H9 (cell line): ENCODE measurements around the gene SEC22A. TPM values are rescaled to one million over a fixed set of nuclear protein-coding genes. Genes with fewer than 3 reads are reported as not detected.

Experiments used
- DNase-seq: peaks from one replicate; pipeline ENCODE4 v3.0.0-alpha.2; 2017
- H2AFZ ChIP-seq: one replicate; pipeline ENCODE4 v1.6.1; 2013; ENCODE audit warnings: mild to moderate bottlenecking, low read length, control low read depth, moderate library complexity
- H2AK5ac ChIP-seq: 2 replicates; pipeline ENCODE4 v1.6.1; 2013; ENCODE audit warnings: low read length, control low read depth, mixed read lengths; ENCODE audit not compliant: insufficient read length
- H2BK120ac ChIP-seq: one replicate; pipeline ENCODE4 v1.6.1; 2013; ENCODE audit warnings: low read depth, mild to moderate bottlenecking, low read length, control low read depth, inconsistent platforms; ENCODE audit not compliant: poor library complexity, severe bottlenecking
- H2BK12ac ChIP-seq: 2 replicates; pipeline ENCODE4 v1.6.1; 2013; ENCODE audit warnings: low read length, control low read depth, mixed read lengths, low read depth; ENCODE audit not compliant: insufficient read length
- H2BK15ac ChIP-seq: 2 replicates; pipeline ENCODE4 v1.6.1; 2013; ENCODE audit warnings: low read depth, low read length, control low read depth
- H2BK20ac ChIP-seq: one replicate; pipeline ENCODE4 v1.6.1; 2013; ENCODE audit warnings: low read depth, mild to moderate bottlenecking, low read length, control low read depth, inconsistent platforms; ENCODE audit not compliant: poor library complexity, severe bottlenecking
- H2BK5ac ChIP-seq: 2 replicates; pipeline ENCODE4 v1.6.1; 2013; ENCODE audit warnings: low read length, control low read depth, mixed read lengths; ENCODE audit not compliant: insufficient read length
- H3K14ac ChIP-seq: 2 replicates; pipeline ENCODE4 v1.6.1; 2013; ENCODE audit warnings: low read length, control low read depth; ENCODE audit not compliant: insufficient read depth
- H3K18ac ChIP-seq: 2 replicates; pipeline ENCODE4 v1.6.1; 2013; ENCODE audit warnings: low read depth, mild to moderate bottlenecking, mixed read lengths, low read length, control low read depth; ENCODE audit not compliant: insufficient read length
- H3K23ac ChIP-seq: 2 replicates; pipeline ENCODE4 v1.6.1; 2013; ENCODE audit warnings: low read length, control low read depth, mixed read lengths, low read depth; ENCODE audit not compliant: insufficient read length
- H3K23me2 ChIP-seq: 2 replicates; pipeline ENCODE4 v1.6.1; 2013; ENCODE audit warnings: low read depth, mild to moderate bottlenecking, mixed read lengths, low read length, control low read depth; ENCODE audit not compliant: insufficient read length, poor library complexity, severe bottlenecking
- H3K27ac ChIP-seq: 2 replicates; pipeline ENCODE4 v1.5.1; 2013; ENCODE audit warnings: low read length, control low read depth, mixed read lengths, low read depth; ENCODE audit not compliant: insufficient read length
- H3K27me3 ChIP-seq: 2 replicates; pipeline ENCODE4 v1.6.1; 2013; ENCODE audit warnings: low read length, control low read depth, inconsistent platforms; ENCODE audit not compliant: insufficient read depth
- H3K4ac ChIP-seq: 2 replicates; pipeline ENCODE4 v1.6.1; 2013; ENCODE audit warnings: low read depth, mild to moderate bottlenecking, control low read depth, inconsistent platforms, low read length, moderate library complexity
- H3K4me1 ChIP-seq: 2 replicates; pipeline ENCODE4 v1.6.1; 2013; ENCODE audit warnings: low read length, control low read depth, inconsistent platforms; ENCODE audit not compliant: insufficient read depth
- H3K4me2 ChIP-seq: 2 replicates; pipeline ENCODE4 v1.6.1; 2013; ENCODE audit warnings: low read length, control low read depth, mixed read lengths; ENCODE audit not compliant: insufficient read length, insufficient read depth
- H3K56ac ChIP-seq: 2 replicates; pipeline ENCODE4 v1.6.1; 2013; ENCODE audit warnings: low read depth, mild to moderate bottlenecking, mixed read lengths, low read length, control low read depth; ENCODE audit not compliant: insufficient read length
- H3K79me1 ChIP-seq: 2 replicates; pipeline ENCODE4 v1.6.1; 2013; ENCODE audit warnings: low read depth, mild to moderate bottlenecking, moderate library complexity, low read length, control low read depth, inconsistent platforms; ENCODE audit not compliant: insufficient read depth, poor library complexity, severe bottlenecking
- H3K79me2 ChIP-seq: 2 replicates; pipeline ENCODE4 v1.6.1; 2013; ENCODE audit warnings: low read length, control low read depth, inconsistent platforms; ENCODE audit not compliant: insufficient read depth
- H3K9ac ChIP-seq: 2 replicates; pipeline ENCODE4 v1.6.1; 2013; ENCODE audit warnings: low read length, control low read depth, mixed read lengths; ENCODE audit not compliant: insufficient read length; ENCODE audit errors: extremely low read depth
- H3K9me3 ChIP-seq: one replicate; pipeline ENCODE4 v1.6.1; 2013; ENCODE audit warnings: low read depth, low read length, inconsistent platforms; ENCODE audit not compliant: control insufficient read depth
- H3T11ph ChIP-seq: one replicate; pipeline ENCODE4 v1.6.1; 2013; ENCODE audit warnings: mild to moderate bottlenecking, low read length, control low read depth, inconsistent platforms
- H4K20me1 ChIP-seq: one replicate; pipeline ENCODE4 v1.6.1; 2013; ENCODE audit not compliant: control insufficient read depth, insufficient read length, insufficient read depth
- H4K5ac ChIP-seq: 2 replicates; pipeline ENCODE4 v1.6.1; 2013; ENCODE audit warnings: low read depth, mild to moderate bottlenecking, mixed read lengths, low read length, control low read depth; ENCODE audit not compliant: insufficient read length
- H4K8ac ChIP-seq: replicated peaks from 2 replicates; pipeline ENCODE4 v1.6.1; 2013; ENCODE audit warnings: low read length, control low read depth, mixed read lengths, low read depth; ENCODE audit not compliant: insufficient read length
- H4K91ac ChIP-seq: 2 replicates; pipeline ENCODE4 v1.6.1; 2013; ENCODE audit warnings: low read depth, mild to moderate bottlenecking, moderate library complexity, mixed read lengths, low read length, control low read depth; ENCODE audit not compliant: insufficient read length
- H3K27ac Mint-ChIP-seq, 3 experiments: 2 replicates in 2 of 3; 3 replicates in 1 of 3; pipeline ENCODE4 v1.8.0; 2020 to 2021; ENCODE audit warnings: mixed read lengths in 3 of 3, mild to moderate bottlenecking in 1 of 3, moderate library complexity in 1 of 3
- H3K27me3 Mint-ChIP-seq: 2 replicates; pipeline ENCODE4 v1.8.0; 2021; ENCODE audit warnings: low read depth, mild to moderate bottlenecking, moderate library complexity, mixed read lengths
- H3K36me3 Mint-ChIP-seq, 3 experiments: 2 replicates in 2 of 3; 3 replicates in 1 of 3; pipeline ENCODE4 v1.8.0; 2020 to 2021; ENCODE audit warnings: low read depth in 3 of 3, mixed read lengths in 3 of 3; ENCODE audit not compliant: insufficient read depth in 1 of 3
- H3K4me1 Mint-ChIP-seq, 2 experiments: 2 replicates each; pipeline ENCODE4 v1.8.0; 2020; ENCODE audit warnings: mixed read lengths in 2 of 2
- H3K4me3 Mint-ChIP-seq, 2 experiments: 2 replicates in 1 of 2; 3 replicates in 1 of 2; pipeline ENCODE4 v1.8.0; 2020 to 2021; ENCODE audit warnings: mild to moderate bottlenecking in 2 of 2, mixed read lengths in 2 of 2, moderate library complexity in 1 of 2
- H3K9me3 Mint-ChIP-seq, 2 experiments: 2 replicates in 1 of 2; 3 replicates in 1 of 2; pipeline ENCODE4 v1.8.0; 2020; ENCODE audit warnings: mild to moderate bottlenecking in 2 of 2, mixed read lengths in 2 of 2, moderate library complexity in 1 of 2
- WGBS: extraction: QIAGEN DNeasy Blood & Tissue Kit; methylation state at CpG from one replicate; pipeline ENCODE4 v1.1.7; 2013; ENCODE audit warnings: missing lambda C conversion rate, low lambda C conversion rate, mixed read lengths; ENCODE audit not compliant: insufficient read length; ENCODE audit errors: extremely low coverage; 5-methylcytosine and 5-hydroxymethylcytosine counted together
- total RNA-seq: library from RNA; stranded (reverse); gene quantifications from 2 replicates; pipeline ENCODE4 v1.2.1, GENCODE V29; 2021
- TF ChIP-seq, protein P1 (sequence below): fragments of 200-600 bp; sonication (generic); conservative IDR thresholded peaks from 3 replicates; pipeline ENCODE4 v1.8.0; 2021; ENCODE audit warnings: antibody characterized with exemption, mild to moderate bottlenecking

Gene SEC22A
- total RNA-seq, 1 experiment from 2014 or later, result 9.9 TPM

DNA sequence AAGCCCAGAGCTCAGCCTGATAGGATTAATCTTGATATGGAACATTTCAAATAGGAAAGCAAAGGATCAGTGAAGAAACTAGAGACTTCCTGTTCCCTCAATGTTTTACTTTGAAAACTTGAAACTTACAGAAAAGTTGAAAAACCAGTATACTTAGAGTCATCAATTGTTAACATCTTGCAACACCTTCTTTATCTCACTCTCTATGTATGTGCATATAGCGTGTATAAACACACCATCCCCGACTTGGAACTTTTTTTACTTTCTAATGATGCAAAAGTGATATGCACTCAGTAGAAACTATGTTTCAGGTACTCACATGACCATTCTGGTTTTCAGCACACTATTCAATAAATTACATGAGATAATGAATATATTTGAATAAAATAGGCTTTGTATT lies 60.5 kb downstream of the SEC22A start:
- Histone ChIP-seq H2AFZ (no peak overlapping the region), H2AK5ac (no peak overlapping the region), H3K9ac (no peak overlapping the region), H2BK12ac (no peak overlapping the region), H3K27me3 (no peaks in the 10 kb centered on the region), H3K14ac (no peak overlapping the region), H4K8ac (no peak overlapping the region), H2BK5ac (no peak overlapping the region), H3K4me1 (no peaks in the 10 kb centered on the region; the same call in 1 of the 2 replicates), H3K4ac (no peak overlapping the region), H3T11ph (no peak overlapping the region), H3K56ac (no peak overlapping the region), H3K9me3 (no peaks in the 10 kb centered on the region), H3K23me2 (no peaks in the 10 kb centered on the region), H3K79me1 (no peaks in the 10 kb centered on the region), H3K27ac (no peak overlapping the region), H2BK120ac (no peak overlapping the region), H4K5ac (no peak overlapping the region), H3K79me2 (no peaks in the 10 kb centered on the region), H4K91ac (no peak overlapping the region), H4K20me1 (no peaks in the 10 kb centered on the region), H3K18ac (no peak overlapping the region), H2BK15ac (no peak overlapping the region), H2BK20ac (no peak overlapping the region), H3K4me2 (no peak overlapping the region), H3K23ac (no peak overlapping the region)
- DNase-seq, result no peak
- no peak overlapping the region for H3K4me3 Mint-ChIP-seq
- no peaks in the 10 kb centered on the region; a peak in 1 of 5 replicates for H3K9me3 Mint-ChIP-seq
- H3K27ac Mint-ChIP-seq, result no peak overlapping the region
- TF ChIP-seq, protein P1, sequence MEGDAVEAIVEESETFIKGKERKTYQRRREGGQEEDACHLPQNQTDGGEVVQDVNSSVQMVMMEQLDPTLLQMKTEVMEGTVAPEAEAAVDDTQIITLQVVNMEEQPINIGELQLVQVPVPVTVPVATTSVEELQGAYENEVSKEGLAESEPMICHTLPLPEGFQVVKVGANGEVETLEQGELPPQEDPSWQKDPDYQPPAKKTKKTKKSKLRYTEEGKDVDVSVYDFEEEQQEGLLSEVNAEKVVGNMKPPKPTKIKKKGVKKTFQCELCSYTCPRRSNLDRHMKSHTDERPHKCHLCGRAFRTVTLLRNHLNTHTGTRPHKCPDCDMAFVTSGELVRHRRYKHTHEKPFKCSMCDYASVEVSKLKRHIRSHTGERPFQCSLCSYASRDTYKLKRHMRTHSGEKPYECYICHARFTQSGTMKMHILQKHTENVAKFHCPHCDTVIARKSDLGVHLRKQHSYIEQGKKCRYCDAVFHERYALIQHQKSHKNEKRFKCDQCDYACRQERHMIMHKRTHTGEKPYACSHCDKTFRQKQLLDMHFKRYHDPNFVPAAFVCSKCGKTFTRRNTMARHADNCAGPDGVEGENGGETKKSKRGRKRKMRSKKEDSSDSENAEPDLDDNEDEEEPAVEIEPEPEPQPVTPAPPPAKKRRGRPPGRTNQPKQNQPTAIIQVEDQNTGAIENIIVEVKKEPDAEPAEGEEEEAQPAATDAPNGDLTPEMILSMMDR, result no peak
- WGBS, result no CpG with 5 or more reads among the region's 2 CpGs
- peaks cover 4 to 20% (median 9%) of the 10 kb centered on the region in 3 experiments; a peak in 3 of 7 replicates for H3K36me3 Mint-ChIP-seq
- peaks cover 0 to 3% of the 10 kb centered on the region in 2 experiments; a peak in 1 of 4 replicates for H3K4me1 Mint-ChIP-seq
- H3K27me3 Mint-ChIP-seq, result no peaks in the 10 kb centered on the region
